GM12864 (cell line): Measurements from ENCODE around the gene RSKR.

Experiments
- DNase-seq: peaks from one replicate; pipeline ENCODE4 v3.0.0-alpha.2; 2011; ENCODE audit warnings: low read depth
- H3K4me3 ChIP-seq: 2 replicates; pipeline ENCODE4 v1.5.1; 2011; ENCODE audit warnings: mild to moderate bottlenecking, low read depth, low read length, control low read depth
- TF ChIP-seq, protein P1 (sequence below): IDR thresholded peaks from 2 replicates; pipeline ENCODE4 v1.5.1; 2011; ENCODE audit warnings: low read depth, mild to moderate bottlenecking, moderate library complexity, low read length, control low read depth, inconsistent platforms; ENCODE audit errors: missing control alignments

RSKR gene

DNA sequence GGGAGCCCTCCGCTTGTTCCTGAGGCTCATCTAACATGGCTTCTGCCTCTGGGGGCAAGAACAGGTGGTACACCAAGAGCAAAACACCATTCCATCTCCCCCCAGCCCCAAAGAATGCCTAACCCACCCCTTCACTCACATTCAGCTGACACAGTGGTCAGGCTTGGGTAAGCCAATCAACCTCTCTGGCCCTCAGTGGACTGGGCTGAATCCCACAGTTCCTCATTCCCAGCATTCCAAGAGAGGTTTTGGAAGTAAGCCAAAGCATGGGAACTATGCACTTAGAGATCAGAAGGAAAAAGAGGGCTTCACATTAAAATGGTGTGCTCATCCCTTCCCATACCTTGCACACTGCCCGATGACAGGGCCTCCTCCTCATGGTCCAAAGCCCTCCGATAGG is 50.5 kb downstream of the RSKR start:
- TF ChIP-seq, protein P1, sequence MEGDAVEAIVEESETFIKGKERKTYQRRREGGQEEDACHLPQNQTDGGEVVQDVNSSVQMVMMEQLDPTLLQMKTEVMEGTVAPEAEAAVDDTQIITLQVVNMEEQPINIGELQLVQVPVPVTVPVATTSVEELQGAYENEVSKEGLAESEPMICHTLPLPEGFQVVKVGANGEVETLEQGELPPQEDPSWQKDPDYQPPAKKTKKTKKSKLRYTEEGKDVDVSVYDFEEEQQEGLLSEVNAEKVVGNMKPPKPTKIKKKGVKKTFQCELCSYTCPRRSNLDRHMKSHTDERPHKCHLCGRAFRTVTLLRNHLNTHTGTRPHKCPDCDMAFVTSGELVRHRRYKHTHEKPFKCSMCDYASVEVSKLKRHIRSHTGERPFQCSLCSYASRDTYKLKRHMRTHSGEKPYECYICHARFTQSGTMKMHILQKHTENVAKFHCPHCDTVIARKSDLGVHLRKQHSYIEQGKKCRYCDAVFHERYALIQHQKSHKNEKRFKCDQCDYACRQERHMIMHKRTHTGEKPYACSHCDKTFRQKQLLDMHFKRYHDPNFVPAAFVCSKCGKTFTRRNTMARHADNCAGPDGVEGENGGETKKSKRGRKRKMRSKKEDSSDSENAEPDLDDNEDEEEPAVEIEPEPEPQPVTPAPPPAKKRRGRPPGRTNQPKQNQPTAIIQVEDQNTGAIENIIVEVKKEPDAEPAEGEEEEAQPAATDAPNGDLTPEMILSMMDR, result no peak
- DNase-seq, result no peak
- H3K4me3 ChIP-seq, result no peak overlapping the region
